Renal cortex interstitium (tissue), 15 donors: ENCODE data around the gene IL10RA. TPM values are rescaled to one million over a fixed set of nuclear protein-coding genes. Genes with fewer than 3 reads are reported as not detected.
"Not testable (repeated sequence)": the region's sequence is repeated elsewhere in the genome, so short reads cannot be mapped to it uniquely, and the experiment has no call there.

Experiments
- DNase-seq, 11 donors: peaks; one replicate each; pipeline ENCODE4 v3.0.0-alpha.2; 2013; ENCODE audit warnings: low read depth in 9 of 11, low spot score in 4 of 11; ENCODE audit errors: extremely low read depth in 1 of 11
- long read RNA-seq, 16 experiments: transcript quantifications; one replicate each; lab custom pipeline, GENCODE V29; 2026
- polyA plus RNA-seq, 3 donors: library from polyadenylated mRNA; unstranded; fragments of 120-200 nt; gene quantifications; one replicate each; pipeline ENCODE4 v1.2.1, GENCODE V29; 2013; ENCODE audit not compliant: insufficient read length in 3 of 3

The IL10RA gene
- 1 to 10 TPM; 2.2 to 4.5 (median 3.1) TPM for polyA plus RNA-seq
- long read RNA-seq, donor 1, full-length matches to known transcripts: 1 of 1 reads
- long read RNA-seq, donor 1, partial matches to known transcripts: 0 of 1 reads
- long read RNA-seq, donor 1, other reads (novel, unspliced or antisense): 0 of 1 reads
- long read RNA-seq, donor 2, partial matches to known transcripts: 0 of 2 reads
- long read RNA-seq, donor 2, other reads (novel, unspliced or antisense): 0 of 2 reads
- long read RNA-seq, donor 3: 0 reads
- long read RNA-seq, donor 4: 0 reads
- long read RNA-seq, donor 5: 0 reads
- long read RNA-seq, donor 6: 0 reads
- long read RNA-seq, donor 7: 0 reads
- long read RNA-seq, donor 8, partial matches to known transcripts: 0 of 1 reads
- long read RNA-seq, donor 8, other reads (novel, unspliced or antisense): 0 of 1 reads
- long read RNA-seq, donor 9, partial matches to known transcripts: 0 of 1 reads
- long read RNA-seq, donor 9, other reads (novel, unspliced or antisense): 0 of 1 reads
- long read RNA-seq, donor 10: 0 reads
- long read RNA-seq, donor 11, partial matches to known transcripts: 0 of 1 reads
- long read RNA-seq, donor 11, other reads (novel, unspliced or antisense): 0 of 1 reads
- long read RNA-seq, donor 12: 0 reads
- long read RNA-seq, donor 13: 0 reads
- long read RNA-seq, donor 14: 0 reads
- long read RNA-seq, donor 15: 0 reads
- long read RNA-seq, donor 16, partial matches to known transcripts: 0 of 1 reads
- long read RNA-seq, donor 16, other reads (novel, unspliced or antisense): 0 of 1 reads

- DNase-seq: peak; percentile 47 to 78 (median 64)
Measured at GRCh38 chr11:117985953-117986887, at the start of gene IL10RA. TSS of gene IL10RA (plus strand) at chr11:117986394. CDS start at chr11:117986468, 74 bp downstream.

- DNase-seq: no peak
Measured at GRCh38 chr11:117936973-117937372, 49.2 kb upstream of the IL10RA start.

GRCh38 chr11:117940736-117941135 lies 45.5 kb upstream of the IL10RA start:
- DNase-seq: no peak

GRCh38 chr11:117941163-117941707 lies 45.0 kb upstream of the IL10RA start:
- no peak for DNase-seq

- no peak for DNase-seq
Measured at GRCh38 chr11:117941976-117942654, 44.1 kb upstream of the IL10RA start.

- no peak for DNase-seq
Measured at GRCh38 chr11:117944554-117944953, 41.6 kb upstream of the IL10RA start.

GRCh38 chr11:117945047-117945810 lies 41.0 kb upstream of the IL10RA start:
- no peak for DNase-seq

GRCh38 chr11:117946156-117946841 lies 39.9 kb upstream of the IL10RA start:
- DNase-seq: no peak

- DNase-seq: peak; percentile 70 to 91 (median 81)
Measured at GRCh38 chr11:117946842-117947526, 39.2 kb upstream of the IL10RA start.

- not testable (repeated sequence) for DNase-seq
Measured at GRCh38 chr11:117947751-117948150, 38.4 kb upstream of the IL10RA start.

GRCh38 chr11:117948466-117948865 lies 37.7 kb upstream of the IL10RA start:
- not testable (repeated sequence) for DNase-seq

GRCh38 chr11:117949062-117949461 lies 37.1 kb upstream of the IL10RA start:
- DNase-seq: no peak

GRCh38 chr11:117950301-117950700 lies 35.9 kb upstream of the IL10RA start:
- no peak for DNase-seq

GRCh38 chr11:117950993-117951961 lies 34.9 kb upstream of the IL10RA start:
- DNase-seq: no peak

- no peak for DNase-seq
Measured at GRCh38 chr11:117953024-117953671, 33.0 kb upstream of the IL10RA start.
